Stomach (tissue), 4 donors: ENCODE measurements around the gene RGS19.
A peak's percentile ranks its signal among the peaks of the same experiment; 100 is the strongest.

Experiments
- POLR2AphosphoS5 ChIP-seq, 3 donors: sonication (generic); formaldehyde crosslinking; IDR thresholded peaks; one replicate each; pipeline ENCODE4 v1.6.1; 2016; ENCODE audit warnings: antibody characterized with exemption in 3 of 3
- TF ChIP-seq, protein P1 (sequence below), 7 experiments: fragments of 450-650 bp in 4 of 7; fragments of 200-600 bp in 3 of 7; sonication (generic) in 3 of 7; IDR thresholded peaks; one replicate each; pipeline ENCODE4 v1.5.1; 2016 to 2019; ENCODE audit warnings: antibody characterized with exemption in 7 of 7, control low read depth in 2 of 7, mild to moderate bottlenecking in 1 of 7

DNA sequence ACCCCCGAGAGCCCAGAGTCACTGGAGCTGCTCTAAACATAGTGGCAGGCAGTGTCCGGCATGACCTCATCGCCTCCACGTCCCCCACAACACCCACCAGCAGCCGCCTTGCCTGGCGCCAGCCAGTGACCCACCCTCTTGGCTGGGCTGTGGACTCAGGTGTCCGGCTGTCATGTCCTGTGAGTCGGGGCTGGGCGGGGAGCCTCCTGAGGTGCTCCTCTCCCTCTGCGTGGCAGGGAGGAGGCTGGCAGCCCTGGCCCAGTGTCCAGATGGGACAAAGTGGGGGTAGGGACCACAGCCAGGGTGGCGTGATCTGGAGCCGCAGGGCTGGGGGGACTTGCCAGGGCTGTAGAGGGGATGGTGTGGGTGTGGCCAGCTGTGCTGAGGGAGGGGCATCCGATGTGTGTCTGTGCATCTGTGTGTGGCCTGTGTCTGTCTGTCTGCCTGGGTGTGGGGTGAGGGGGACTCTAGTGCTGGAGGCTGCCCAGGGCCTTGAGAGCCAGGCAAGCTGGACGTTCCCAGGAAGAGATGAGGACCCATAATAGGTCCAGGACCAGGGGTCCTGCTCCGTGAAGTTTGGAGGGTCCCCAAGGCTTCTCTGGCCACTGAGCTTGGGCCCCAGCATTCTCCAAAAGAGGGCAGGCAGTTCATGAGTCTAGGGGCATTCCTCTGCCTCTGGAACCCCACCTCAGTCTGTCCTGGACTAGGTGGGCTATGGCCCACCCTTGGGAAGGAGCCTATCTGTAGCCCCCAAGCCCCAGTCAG is 27.6 kb downstream of the RGS19 start:
- TF ChIP-seq, protein P1, sequence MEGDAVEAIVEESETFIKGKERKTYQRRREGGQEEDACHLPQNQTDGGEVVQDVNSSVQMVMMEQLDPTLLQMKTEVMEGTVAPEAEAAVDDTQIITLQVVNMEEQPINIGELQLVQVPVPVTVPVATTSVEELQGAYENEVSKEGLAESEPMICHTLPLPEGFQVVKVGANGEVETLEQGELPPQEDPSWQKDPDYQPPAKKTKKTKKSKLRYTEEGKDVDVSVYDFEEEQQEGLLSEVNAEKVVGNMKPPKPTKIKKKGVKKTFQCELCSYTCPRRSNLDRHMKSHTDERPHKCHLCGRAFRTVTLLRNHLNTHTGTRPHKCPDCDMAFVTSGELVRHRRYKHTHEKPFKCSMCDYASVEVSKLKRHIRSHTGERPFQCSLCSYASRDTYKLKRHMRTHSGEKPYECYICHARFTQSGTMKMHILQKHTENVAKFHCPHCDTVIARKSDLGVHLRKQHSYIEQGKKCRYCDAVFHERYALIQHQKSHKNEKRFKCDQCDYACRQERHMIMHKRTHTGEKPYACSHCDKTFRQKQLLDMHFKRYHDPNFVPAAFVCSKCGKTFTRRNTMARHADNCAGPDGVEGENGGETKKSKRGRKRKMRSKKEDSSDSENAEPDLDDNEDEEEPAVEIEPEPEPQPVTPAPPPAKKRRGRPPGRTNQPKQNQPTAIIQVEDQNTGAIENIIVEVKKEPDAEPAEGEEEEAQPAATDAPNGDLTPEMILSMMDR (IDR thresholded peaks at IDR 0.05), result no peak
- peak in 2 of 3 donors; percentile 40 to 66 for TF ChIP-seq POLR2AphosphoS5 (IDR thresholded peaks at IDR 0.05)
